ENCODE measurements around the gene CYSTM1. TPM values are rescaled to one million over a fixed set of nuclear protein-coding genes. Genes with fewer than 3 reads are reported as not detected.

CYSTM1 gene
- total RNA-seq, 1 donor from 2014 or later: 17.2 TPM

Other genes starting within 250 kb of the CYSTM1 start
- 0.08 TPM in 1 of 2 replicates, not detected in the other for gene NRG2, start 131.9 kb upstream of the CYSTM1 start, total RNA-seq
- gene PURA, start 61.1 kb upstream of the CYSTM1 start, total RNA-seq: 10.6 and 12.2 TPM in 2 replicates
- gene IGIP, start 49.3 kb upstream of the CYSTM1 start, total RNA-seq: 2.5 and 3.5 TPM in 2 replicates
- gene PFDN1, start 127.9 kb downstream of the CYSTM1 start, total RNA-seq: 59.5 and 60.6 TPM in 2 replicates
- 28.5 and 28.9 TPM in 2 replicates for gene HBEGF, start 171.4 kb downstream of the CYSTM1 start, total RNA-seq
- not detected in 2 replicates for gene SLC4A9, start 185.0 kb downstream of the CYSTM1 start, total RNA-seq
- 121 and 123 TPM in 2 replicates for gene ANKHD1, start 226.6 kb downstream of the CYSTM1 start, total RNA-seq